ENCODE results near the gene MRPL46. TPM values are rescaled to one million over a fixed set of nuclear protein-coding genes. Genes with fewer than 3 reads are reported as not detected.

MRPL46 gene
- total and polyA plus RNA-seq, 2 of the 4 experiments (the other 2 are of a cell fraction): 14.2 to 24.2 TPM

DNA sequence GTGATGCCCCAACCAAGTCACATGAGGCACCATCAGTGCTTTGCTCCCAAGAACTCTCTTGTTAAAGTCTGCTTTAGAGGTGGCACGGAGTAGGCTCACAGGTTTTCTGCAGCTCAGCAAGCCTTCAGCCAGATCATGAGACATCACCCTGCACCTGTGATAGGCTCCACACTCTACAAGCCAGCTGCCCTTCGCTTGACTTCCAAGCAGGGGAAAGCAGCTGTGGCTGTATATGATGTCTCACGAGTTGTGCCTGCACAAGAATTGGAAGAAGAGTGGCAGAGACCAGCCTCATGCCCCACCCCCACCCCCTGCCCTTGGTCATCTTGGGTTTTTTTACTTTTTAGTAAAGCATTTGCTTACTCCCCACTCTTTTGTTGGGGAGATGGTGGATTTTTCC, 22.8 kb upstream of the MRPL46 start:
- Histone ChIP-seq H3K56ac (ENCODE audit: extremely low read depth, insufficient read depth, low read length) (no peak overlapping the region), H3K23ac (ENCODE audit: low read depth, low read length) (no peak overlapping the region), H3K9me3 (ENCODE audit: control insufficient read depth, insufficient read depth, low read length) (no peaks in the 10 kb centered on the region), H3K4ac (ENCODE audit: low read depth, low read length) (no peak overlapping the region), H3K14ac (replicated peaks; ENCODE audit: low read depth, low read length) (no peak overlapping the region), H3K4me1 (ENCODE audit: control insufficient read depth, insufficient read depth, low read length) (no peaks in the 10 kb centered on the region), H3K18ac (ENCODE audit: low read depth, low read length) (no peak overlapping the region), H3K4me3 (ENCODE audit: insufficient read depth, low read depth, low read length) (no peak overlapping the region), H2BK15ac (ENCODE audit: low read depth, low read length) (no peak overlapping the region), H3K9ac (ENCODE audit: low read depth, low read length) (no peak overlapping the region), H3K9me1 (ENCODE audit: insufficient read depth, low read length) (peaks cover 3% of the 10 kb centered on the region; the same call in 1 of the 2 replicates), H3K79me1 (ENCODE audit: low read depth in 1 of 2, low read length in 2 of 2) (no peaks in the 10 kb centered on the region), H2BK20ac (ENCODE audit: low read depth, low read length) (no peak overlapping the region), H2AK9ac (replicated peaks; ENCODE audit: low read depth, low read length, poor library complexity) (no peak overlapping the region), H4K5ac (ENCODE audit: low read depth, low read length) (no peak overlapping the region), H4K8ac (ENCODE audit: low read depth in 2 of 2, low read length in 2 of 2) (no peak overlapping the region), H3K27ac (ENCODE audit: insufficient read depth, low read length) (no peak overlapping the region), H3K4me2 (ENCODE audit: low read depth, low read length) (no peak overlapping the region), H2BK5ac (ENCODE audit: low read depth, low read length, poor library complexity, severe bottlenecking) (no peak overlapping the region), H2AFZ (replicated peaks; ENCODE audit: low read length, poor library complexity) (no peak overlapping the region), H2BK120ac (ENCODE audit: low read depth, low read length) (no peak overlapping the region), H2AK5ac (ENCODE audit: low read depth, low read length) (no peak overlapping the region), H3K36me3 (ENCODE audit: control insufficient read depth, insufficient read depth, low read length) (no peaks in the 10 kb centered on the region; the same call in 1 of the 2 replicates), H3K27me3 (ENCODE audit: control insufficient read depth, insufficient read depth, low read length) (no peaks in the 10 kb centered on the region), H4K20me1 (ENCODE audit: insufficient read depth, low read length) (no peaks in the 10 kb centered on the region), H4K91ac (ENCODE audit: insufficient read depth, low read depth, low read length) (no peak overlapping the region)
- DNase-seq (no peak), ATAC-seq (ENCODE audit: low read depth) (no peak)
- intact Hi-C loops (cut with micrococcal nuclease): no loop called here
- no TSS peak for BruUV-seq (replicated peaks)
- dilution Hi-C loops (cut with HindIII; ENCODE audit: low sequenced_read_pairs, unreplicated experiment): no loop called here
- ChIA-PET CTCF (no interaction called here), POLR2A (ENCODE audit: unreplicated experiment) (no interaction called here)
- in situ Hi-C loops (cut with MboI; ENCODE audit: low sequenced_read_pairs): loop anchor here (25.0 kb wide), 2 partner anchors 347 to 522 kb away; no protein-coding TSS in a partner anchor
- TF ChIP-seq BHLHE40 (IDR thresholded peaks at IDR 0.05; ENCODE audit: low read depth, low read length) (no peak), MAZ (IDR thresholded peaks at IDR 0.05; ENCODE audit: borderline replicate concordance, low read depth, low read length) (no peak), CEBPB (IDR thresholded peaks at IDR 0.05; ENCODE audit: low read depth, low read length) (no peak), RAD21 (IDR thresholded peaks at IDR 0.05; ENCODE audit: low read length) (no peak), RFX5 (IDR thresholded peaks at IDR 0.05; ENCODE audit: low read depth, low read length) (no peak), CHD1 (IDR thresholded peaks at IDR 0.05; ENCODE audit: low read depth, low read length) (no peak), MAFK (IDR thresholded peaks at IDR 0.05; ENCODE audit: low read depth, low read length) (no peak), MXI1 (IDR thresholded peaks at IDR 0.05; ENCODE audit: borderline replicate concordance, low read depth, low read length) (no peak), SMC3 (IDR thresholded peaks at IDR 0.05; ENCODE audit: low read depth, low read length) (no peak), FOS (IDR thresholded peaks at IDR 0.05; ENCODE audit: low read depth, low read length) (no peak)
- TF ChIP-seq, protein P1, sequence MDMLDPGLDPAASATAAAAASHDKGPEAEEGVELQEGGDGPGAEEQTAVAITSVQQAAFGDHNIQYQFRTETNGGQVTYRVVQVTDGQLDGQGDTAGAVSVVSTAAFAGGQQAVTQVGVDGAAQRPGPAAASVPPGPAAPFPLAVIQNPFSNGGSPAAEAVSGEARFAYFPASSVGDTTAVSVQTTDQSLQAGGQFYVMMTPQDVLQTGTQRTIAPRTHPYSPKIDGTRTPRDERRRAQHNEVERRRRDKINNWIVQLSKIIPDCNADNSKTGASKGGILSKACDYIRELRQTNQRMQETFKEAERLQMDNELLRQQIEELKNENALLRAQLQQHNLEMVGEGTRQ (IDR thresholded peaks at IDR 0.05; ENCODE audit: low read depth, low read length): no peak
- no CpG with 5 or more reads among the region's 3 CpGs for WGBS, 2 experiments (ENCODE audit: extremely low coverage in 2 of 2, insufficient read length in 1 of 2)
